HG02938 (cell line): ENCODE results near the gene TAL1.
A peak's percentile ranks its signal among the peaks of the same experiment; 100 is the strongest.
"Not testable (repeated sequence)": the region's sequence is repeated elsewhere in the genome, so short reads cannot be mapped to it uniquely, and the experiment has no call there.

Source experiments
- ATAC-seq: cut with Tn5 transposase; IDR thresholded peaks from one replicate; pipeline ENCODE4 v1.9.1; 2021; ENCODE audit warnings: mild to moderate bottlenecking, moderate library complexity; ENCODE audit not compliant: unreplicated experiment

Gene TAL1

DNA sequence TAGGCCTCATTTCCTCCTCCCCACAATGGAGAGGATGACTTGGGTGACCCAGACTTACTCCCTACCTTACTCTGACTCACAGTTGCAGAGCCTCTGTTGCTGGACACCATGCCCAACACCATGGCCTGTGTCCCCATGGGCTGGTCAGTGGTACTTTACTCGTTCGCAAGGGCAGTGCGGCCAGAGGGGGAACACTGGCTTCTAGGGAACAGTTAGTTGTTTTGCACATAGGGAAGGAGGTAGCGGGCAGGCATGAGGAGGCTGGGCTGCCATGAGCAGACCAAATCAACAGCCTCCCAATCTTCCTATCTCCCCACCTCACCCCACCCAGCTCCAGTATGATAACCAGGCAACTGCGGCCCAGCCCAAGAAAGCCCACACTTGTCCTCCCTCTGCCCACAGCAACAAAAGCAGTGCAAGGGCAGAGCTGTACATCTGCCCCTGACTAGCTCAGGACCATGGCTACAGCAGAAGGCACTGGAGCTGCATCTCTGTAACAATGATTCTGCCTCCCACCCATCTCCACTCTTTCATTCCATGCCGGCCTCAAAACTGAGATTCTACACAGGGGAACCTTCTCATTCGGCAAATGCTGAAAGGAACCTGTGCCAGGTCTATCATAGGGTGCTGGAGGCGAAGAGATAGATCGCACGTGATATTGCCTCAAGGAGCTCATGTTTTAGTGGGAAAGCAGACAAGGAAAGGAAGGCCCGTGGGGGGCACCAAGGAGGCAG, 18.6 kb downstream of the TAL1 start:
- ATAC-seq = no peak

- ATAC-seq = no peak
These were observed 19.3 kb downstream of the TAL1 start for GRCh38 chr1:47212636-47213229.

GRCh38 chr1:47211796-47212269, 20.2 kb downstream of the TAL1 start:
- ATAC-seq = no peak

- no peak for ATAC-seq
These were observed 21.4 kb downstream of the TAL1 start for GRCh38 chr1:47210666-47211065.

- no peak for ATAC-seq
These were observed 22.2 kb downstream of the TAL1 start for GRCh38 chr1:47209725-47210325.

- ATAC-seq = no peak
These were observed 22.9 kb downstream of the TAL1 start for GRCh38 chr1:47209091-47209490.

- no peak for ATAC-seq
These were observed 23.6 kb downstream of the TAL1 start for GRCh38 chr1:47208374-47208850.

- no peak for ATAC-seq
These were observed 24.1 kb downstream of the TAL1 start for GRCh38 chr1:47207803-47208373.

GRCh38 chr1:47205918-47206317, 26.1 kb downstream of the TAL1 start:
- ATAC-seq = no peak

DNA sequence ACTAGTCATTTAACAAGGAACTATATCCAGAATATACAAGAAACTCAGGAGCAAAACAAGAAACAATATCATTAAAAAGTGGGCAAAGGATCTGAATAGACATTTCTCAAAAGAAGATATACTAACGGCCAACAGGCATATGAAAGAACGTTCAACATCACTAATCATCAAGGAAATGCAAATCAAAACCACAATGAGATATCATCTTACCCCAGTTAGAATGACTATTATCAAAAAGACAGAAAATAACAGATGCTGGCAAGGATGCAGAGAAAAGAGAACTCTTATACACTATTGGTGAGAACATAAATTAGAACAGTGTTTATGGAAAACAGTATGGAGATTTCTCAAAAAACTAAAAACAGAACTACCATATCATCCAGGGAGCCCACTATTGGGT, 28.5 kb downstream of the TAL1 start:
- not testable (repeated sequence) for ATAC-seq

GRCh38 chr1:47201179-47201578, 30.8 kb downstream of the TAL1 start:
- no peak for ATAC-seq

GRCh38 chr1:47198214-47198613, 33.8 kb downstream of the TAL1 start:
- no peak for ATAC-seq

DNA sequence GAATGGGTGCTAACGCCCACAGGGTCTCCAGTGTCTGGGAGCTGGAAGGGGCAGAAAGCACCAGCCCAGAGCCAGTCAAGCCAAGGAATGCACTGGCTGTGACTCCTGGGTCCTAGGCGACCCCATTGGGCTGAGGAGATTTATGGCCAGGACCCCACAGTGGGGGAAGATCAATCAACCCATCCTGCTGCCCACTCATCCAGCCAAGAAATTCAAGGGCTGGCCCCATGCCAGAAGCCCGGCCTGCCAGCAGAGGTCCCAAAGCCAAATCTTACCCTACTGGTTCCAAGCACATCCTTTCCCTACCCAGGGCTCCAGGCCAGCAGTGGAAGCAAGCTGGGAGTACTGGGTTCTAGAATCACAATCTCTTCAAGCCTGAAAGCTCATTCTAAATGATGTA, 35.4 kb downstream of the TAL1 start:
- no peak for ATAC-seq

DNA sequence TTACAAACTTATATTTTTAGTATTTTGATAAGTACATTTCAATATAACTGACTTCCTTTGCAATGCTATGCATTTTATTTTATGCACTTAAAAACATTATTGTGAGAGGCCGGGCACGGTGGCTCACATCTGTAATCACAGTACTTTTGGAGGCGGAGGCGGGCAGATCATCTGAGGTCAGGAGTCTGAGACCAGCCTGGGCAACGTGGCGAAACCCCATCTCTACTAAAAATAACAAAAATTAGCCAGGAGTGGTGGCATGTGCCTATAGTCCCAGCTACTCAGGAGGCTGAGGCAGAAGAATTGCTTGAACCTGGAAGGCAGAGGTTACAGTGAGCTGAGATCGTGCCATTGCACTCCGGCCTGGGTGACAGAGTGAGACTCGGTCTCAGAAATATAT, 36.0 kb downstream of the TAL1 start:
- ATAC-seq = not testable (repeated sequence)

GRCh38 chr1:47194311-47194710, 37.7 kb downstream of the TAL1 start:
- ATAC-seq = no peak

- ATAC-seq = not testable (repeated sequence)
These were observed 38.5 kb downstream of the TAL1 start for GRCh38 chr1:47193496-47193895.

DNA sequence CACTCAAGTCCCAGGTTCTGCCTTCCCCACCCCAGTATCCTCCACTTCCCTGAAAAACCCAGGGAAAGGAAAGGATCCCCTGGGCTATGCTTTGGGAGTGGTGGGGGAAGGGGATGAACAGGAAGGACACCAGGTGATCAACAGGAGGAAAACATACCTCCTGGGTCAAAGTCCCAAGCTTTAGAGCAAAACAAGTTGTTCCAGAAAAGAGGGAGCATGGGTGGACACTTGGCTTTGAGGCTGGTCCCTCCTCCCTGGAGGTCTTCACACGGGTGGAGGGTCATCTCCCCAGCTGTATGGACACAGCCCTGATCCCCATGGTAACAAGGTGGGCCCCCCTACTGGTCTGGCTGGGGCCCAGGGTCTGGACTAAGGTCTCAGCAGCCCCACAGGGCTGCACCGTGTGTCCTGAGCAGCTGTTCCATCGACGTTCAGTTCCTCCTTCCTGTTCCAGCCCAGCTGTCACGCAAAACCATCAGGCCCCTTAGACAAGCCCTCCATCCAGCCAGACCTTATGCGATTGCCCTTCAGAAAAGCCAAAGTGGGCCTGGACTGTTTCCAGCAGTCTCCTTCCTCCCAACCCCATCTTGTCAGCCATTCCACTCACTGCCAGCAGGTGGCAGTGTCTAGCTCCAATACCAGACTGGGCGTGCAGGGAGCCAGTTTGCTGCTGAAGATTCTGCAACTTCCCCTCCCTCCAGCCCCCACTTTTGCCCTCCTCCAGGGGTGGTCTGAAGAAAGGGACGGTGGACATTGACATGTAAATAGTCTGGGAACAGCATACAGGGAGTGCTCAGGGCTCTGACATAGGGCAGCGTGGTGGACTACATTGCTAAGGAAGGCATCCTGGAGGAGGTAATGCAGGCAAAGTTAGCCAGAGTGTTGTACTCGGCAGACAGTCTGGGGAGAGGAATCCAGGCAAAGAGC, 39.3 kb downstream of the TAL1 start:
- peak; percentile 72 for ATAC-seq

- no peak for ATAC-seq
These were observed 40.0 kb downstream of the TAL1 start for GRCh38 chr1:47191940-47192457.

- ATAC-seq = no peak
These were observed 41.2 kb downstream of the TAL1 start for GRCh38 chr1:47190857-47191256.

- ATAC-seq = no peak
These were observed 41.5 kb downstream of the TAL1 start for GRCh38 chr1:47190509-47190855.
